K562 (cell line): Measurements from ENCODE around the gene ADAM33. TPM values are rescaled to one million over a fixed set of nuclear protein-coding genes. Genes with fewer than 3 reads are reported as not detected.
A peak's percentile ranks its signal among the peaks of the same experiment; 100 is the strongest.

Experiments
- ATAC-seq: fragments of 200-7000 bp; cut with Tn5 transposase; 3 replicates; pipeline ENCODE4 v1.9.1; 2020; ENCODE audit warnings: moderate library complexity
- BruUV-seq: library from RNA; stranded (reverse); fragments of 400-500 nt; replicated peaks from 2 replicates; lab custom pipeline; 2021; lab: Mats Ljungman, UMichigan
- CTCF ChIA-PET: fragments of 300-600 bp; formaldehyde crosslinking; extraction: SDS; loops from one replicate; lab custom pipeline; 2021; ENCODE audit warnings: low intra/inter-chr PET ratio; lab: Yijun Ruan, JAX
- POLR2A ChIA-PET: fragments of 300-600, 350-650 bp; sonication (Branson Sonifier 250); formaldehyde crosslinking; extraction: SDS; loops from one replicate; lab custom pipeline; 2021; ENCODE audit warnings: antibody characterized with exemption, inconsistent platforms; lab: Yijun Ruan, JAX
- DNase-seq, 4 experiments: peaks; one replicate each; pipeline versions ENCODE4 v3.0.0 to v3.0.0-alpha.2; 2011 to 2018; ENCODE audit warnings: low spot score in 3 of 4, mixed read lengths in 3 of 4; ENCODE audit errors: extremely low read depth in 1 of 4
- FAIRE-seq: peaks from 2 replicates; lab custom pipeline; 2011; peaks lifted over from hg19 to GRCh38; lab: Jason Lieb, UNC
- H2AFZ ChIP-seq: 2 replicates; pipeline ENCODE4 v1.6.0; 2011; ENCODE audit warnings: low read depth, low read length, control low read depth, inconsistent platforms
- H3K27ac ChIP-seq: fragments of 200-600 bp; 3 replicates; pipeline ENCODE4 v1.8.0; 2011; ENCODE audit warnings: low read depth, mild to moderate bottlenecking, control low read depth, inconsistent platforms, low read length, moderate library complexity, mixed read lengths; ENCODE audit errors: extremely low read depth
- H3K27me3 ChIP-seq, 2 experiments: fragments of 300-600 bp in 1 of 2; 2 replicates in 1 of 2; 3 replicates in 1 of 2; pipeline versions ENCODE4 v1.6.0 to v1.8.0; 2011; ENCODE audit warnings: inconsistent platforms in 2 of 2, low read length in 2 of 2, mild to moderate bottlenecking in 1 of 2, mixed read lengths in 1 of 2, moderate library complexity in 1 of 2; ENCODE audit not compliant: control insufficient read depth in 2 of 2, insufficient read depth in 2 of 2
- H3K36me3 ChIP-seq: fragments of 300-600 bp; 3 replicates; pipeline ENCODE4 v1.8.0; 2011; ENCODE audit warnings: mild to moderate bottlenecking, low read length, inconsistent platforms; ENCODE audit not compliant: control insufficient read depth, insufficient read depth
- H3K4me1 ChIP-seq, 2 experiments: fragments of 200-600 bp in 1 of 2; replicated peaks in 1 of 2; 2 replicates in 1 of 2; 3 replicates in 1 of 2; pipeline versions ENCODE4 v1.5.1 to v1.8.0; 2011; ENCODE audit warnings: inconsistent platforms in 2 of 2, low read length in 2 of 2, mild to moderate bottlenecking in 1 of 2, mixed read lengths in 1 of 2, moderate library complexity in 1 of 2; ENCODE audit not compliant: control insufficient read depth in 2 of 2, insufficient read depth in 2 of 2
- H3K4me2 ChIP-seq: 2 replicates; pipeline ENCODE4 v1.6.1; 2011; ENCODE audit warnings: low read length, control low read depth, inconsistent platforms, mixed read lengths; ENCODE audit not compliant: insufficient read depth
- H3K4me3 ChIP-seq: fragments of 200-600 bp; sonication (generic), shearing (Covaris generic); 2 replicates; pipeline ENCODE4 v1.5.1; 2016; ENCODE audit warnings: control low read depth, inconsistent platforms
- H3K79me2 ChIP-seq: fragments of 200-600 bp; 3 replicates; pipeline ENCODE4 v1.8.0; 2011; ENCODE audit warnings: low read length, inconsistent platforms; ENCODE audit not compliant: control insufficient read depth, insufficient read depth
- H3K9ac ChIP-seq, 2 experiments: 2 replicates each; pipeline versions ENCODE4 v1.6.0 to v1.6.1; 2011; ENCODE audit warnings: low read depth in 2 of 2, low read length in 2 of 2, control low read depth in 1 of 2, inconsistent platforms in 1 of 2, mild to moderate bottlenecking in 1 of 2, mixed read lengths in 1 of 2; ENCODE audit not compliant: insufficient read depth in 1 of 2
- H3K9me1 ChIP-seq: one replicate; pipeline ENCODE4 v1.6.0; 2011; ENCODE audit warnings: inconsistent platforms, mild to moderate bottlenecking, low read length, moderate library complexity; ENCODE audit not compliant: control insufficient read depth, insufficient read depth
- H3K9me3 ChIP-seq: replicated peaks from 2 replicates; pipeline ENCODE4 v1.5.1; 2011; ENCODE audit warnings: low read depth, low read length, inconsistent platforms; ENCODE audit not compliant: control insufficient read depth, insufficient read depth
- H4K20me1 ChIP-seq: replicated peaks from 2 replicates; pipeline ENCODE4 v1.6.1; 2011; ENCODE audit warnings: low read length, inconsistent platforms, mixed read lengths; ENCODE audit not compliant: control insufficient read depth, insufficient read depth
- CEBPG ChIP-seq, 3 experiments: fragments of 200-800 bp in 1 of 3; sonication (Bioruptor generic) in 1 of 3; sonication (generic) in 1 of 3; formaldehyde crosslinking in 1 of 3; IDR thresholded peaks in 2 of 3; conservative IDR thresholded peaks in 1 of 3; 2 replicates each; pipeline versions ENCODE4 v1.6.1 to v1.8.0; 2016 to 2022; ENCODE audit warnings: missing compliant biosample characterization in 2 of 3, missing genetic modification characterization in 2 of 3, mild to moderate bottlenecking in 1 of 3, missing genetic modification reagents in 1 of 3
- FOS ChIP-seq: IDR thresholded peaks from 3 replicates; pipeline ENCODE4 v1.6.1; 2011; ENCODE audit not compliant: insufficient read length; ENCODE audit errors: extremely low read depth
- MAX ChIP-seq: sonication (generic); formaldehyde crosslinking; IDR thresholded peaks from 2 replicates; pipeline ENCODE4 v1.9.0; 2022; ENCODE audit warnings: mild to moderate bottlenecking, missing genetic modification reagents
- WGBS: fragments of 100-300 bp; shearing (Covaris generic); methylation state at CpG from one replicate; pipeline ENCODE4 v1.1.6; 2016; ENCODE audit warnings: low coverage, mixed read lengths; ENCODE audit not compliant: insufficient coverage; ENCODE audit errors: missing lambda C conversion rate; 5-methylcytosine and 5-hydroxymethylcytosine counted together
- in situ Hi-C: fragments of 300-500 bp; cut with MboI; formaldehyde crosslinking; loops from 4 replicates; pipeline ENCODE4 v1.15.0; 2018; ENCODE audit warnings: inconsistent platforms, mixed read lengths
- intact Hi-C: fragments of 100-400 bp; cut with micrococcal nuclease; formaldehyde crosslinking; loops from 2 replicates; pipeline ENCODE4 v1.14.2; 2022
- polyA plus RNA-seq, 8 experiments: library from polyadenylated mRNA; depleted of rRNA in 4 of 8; stranded (reverse) in 5 of 8; unstranded in 3 of 8; fragments of >200 nt; fragmentation: Nextera tagmentation in 2 of 8; fragmentation: Illumina TruSeq in 1 of 8; extraction: Ambion mirVana in 2 of 8; extraction: Trizol in 1 of 8; gene quantifications; 2 replicates each; pipeline versions ENCODE4 v1.2.1 to v1.2.3, GENCODE V29; 2011 to 2014; ENCODE audit warnings: inconsistent platforms in 1 of 8, missing spikeins in 1 of 8
- total RNA-seq, 7 experiments: library from RNA; depleted of rRNA in 6 of 7; stranded (reverse); fragments of >200 nt in 6 of 7; fragmentation: Illumina TruSeq in 2 of 7; extraction: Trizol in 2 of 7; gene quantifications; 2 replicates each; pipeline versions ENCODE4 v1.2.1 to v1.2.3, GENCODE V29; 2011 to 2021; ENCODE audit warnings: low replicate concordance in 1 of 7
- TF ChIP-seq, protein P1 (sequence below): fragments of 250-450 bp; sonication (Bioruptor Pico); IDR thresholded peaks from 2 replicates; pipeline ENCODE4 v1.9.0; 2021; ENCODE audit warnings: mild to moderate bottlenecking, inconsistent platforms

The ADAM33 gene
- total and polyA plus RNA-seq, 9 of the 15 experiments (the other 6 are each of a cell fraction or from before 2014, with no cell fraction given) = not detected

GRCh38 chr20:3698591-3699001, 16.8 kb upstream of the ADAM33 start:
- Histone ChIP-seq H2AFZ (no peak overlapping the region), H4K20me1 (no peaks in the 10 kb centered on the region), H3K27me3 (peaks cover 0 to 42% of the 10 kb centered on the region in 2 experiments; a peak in 3 of 5 replicates), H3K4me2 (no peak overlapping the region), H3K27ac (no peak overlapping the region), H3K9me1 (no peaks in the 10 kb centered on the region), H3K4me3 (no peak overlapping the region), H3K4me1 (peaks cover 0 to 15% of the 10 kb centered on the region in 2 experiments; a peak in 2 of 5 replicates), H3K9ac (no peak overlapping the region), H3K79me2 (no peaks in the 10 kb centered on the region), H3K36me3 (no peaks in the 10 kb centered on the region), H3K9me3 (no peaks in the 10 kb centered on the region)
- 29% methylated on average over 6 of the region's 6 CpGs for WGBS
- TF ChIP-seq FOS (no peak), MAX (0 out of 2 replicates have a peak, but pooled peaks have one; percentile 21), CEBPG (CRISPR knock-in tag; IDR thresholded peaks at IDR 0.05) (0 out of 2 replicates have a peak, but pooled peaks have one; percentile 5), CEBPG (tag; conservative IDR thresholded peaks at IDR 0.05 in 1 of 2, IDR thresholded peaks at IDR 0.05 in 1 of 2) (no peak)
- TF ChIP-seq, protein P1, sequence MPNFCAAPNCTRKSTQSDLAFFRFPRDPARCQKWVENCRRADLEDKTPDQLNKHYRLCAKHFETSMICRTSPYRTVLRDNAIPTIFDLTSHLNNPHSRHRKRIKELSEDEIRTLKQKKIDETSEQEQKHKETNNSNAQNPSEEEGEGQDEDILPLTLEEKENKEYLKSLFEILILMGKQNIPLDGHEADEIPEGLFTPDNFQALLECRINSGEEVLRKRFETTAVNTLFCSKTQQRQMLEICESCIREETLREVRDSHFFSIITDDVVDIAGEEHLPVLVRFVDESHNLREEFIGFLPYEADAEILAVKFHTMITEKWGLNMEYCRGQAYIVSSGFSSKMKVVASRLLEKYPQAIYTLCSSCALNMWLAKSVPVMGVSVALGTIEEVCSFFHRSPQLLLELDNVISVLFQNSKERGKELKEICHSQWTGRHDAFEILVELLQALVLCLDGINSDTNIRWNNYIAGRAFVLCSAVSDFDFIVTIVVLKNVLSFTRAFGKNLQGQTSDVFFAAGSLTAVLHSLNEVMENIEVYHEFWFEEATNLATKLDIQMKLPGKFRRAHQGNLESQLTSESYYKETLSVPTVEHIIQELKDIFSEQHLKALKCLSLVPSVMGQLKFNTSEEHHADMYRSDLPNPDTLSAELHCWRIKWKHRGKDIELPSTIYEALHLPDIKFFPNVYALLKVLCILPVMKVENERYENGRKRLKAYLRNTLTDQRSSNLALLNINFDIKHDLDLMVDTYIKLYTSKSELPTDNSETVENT = no peak
- DNase-seq (no peak), FAIRE-seq (no peak), ATAC-seq (no peak)
- intact Hi-C loops = no loop called here
- no TSS peak for BruUV-seq
- CTCF ChIA-PET = no interaction called here
- POLR2A ChIA-PET = interaction anchor here (0.7 kb wide), 1 partner anchor 1458 kb away, joined by 3 read pairs; no protein-coding TSS in a partner anchor
- in situ Hi-C loops = no loop called here
